Erythroblast (primary cell): ENCODE results near the gene LILRA2.

ENCODE experiments used
- GATA1 ChIP-seq: IDR thresholded peaks from 2 replicates; pipeline ENCODE4 v1.6.1; 2011; ENCODE audit warnings: low read depth, mild to moderate bottlenecking, control low read depth, low read length, moderate library complexity
- POLR2A ChIP-seq: IDR thresholded peaks from 2 replicates; pipeline ENCODE4 v1.6.1; 2011; ENCODE audit warnings: mild to moderate bottlenecking, low read length

DNA sequence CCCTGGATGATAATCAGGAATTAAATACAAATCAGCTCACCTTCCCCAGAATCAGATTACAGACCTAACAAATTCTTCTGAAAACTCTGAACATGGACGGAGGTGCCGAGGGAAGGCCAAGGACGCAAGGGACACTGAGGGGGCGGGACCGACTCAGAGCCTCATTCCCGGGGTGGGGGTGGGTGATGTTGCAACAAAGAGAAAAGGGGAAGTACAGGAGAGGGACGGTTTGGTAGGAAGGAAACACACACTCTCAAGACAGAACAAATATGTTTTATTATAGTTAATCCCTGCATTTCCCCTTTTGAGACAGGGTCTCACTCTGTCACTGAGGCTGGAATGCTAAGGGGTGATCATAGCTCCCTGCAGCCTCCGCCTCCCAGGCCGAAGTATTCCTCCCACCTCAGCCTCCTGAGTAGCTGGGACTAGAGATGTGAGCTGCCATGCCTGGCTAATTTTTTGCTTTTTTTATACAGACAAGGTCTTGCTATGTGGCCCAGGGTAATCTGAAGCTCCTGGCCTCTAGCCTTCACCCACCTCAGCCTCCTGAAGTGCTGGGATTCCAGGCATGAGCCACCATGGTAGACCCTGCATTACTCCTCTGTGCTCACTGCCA is 786 bp upstream of the LILRA2 start:
- TF ChIP-seq POLR2A: no peak
- no peak for TF ChIP-seq GATA1
